Spleen (tissue), 11 donors: ENCODE results near the gene SDK1. TPM values are rescaled to one million over a fixed set of nuclear protein-coding genes. Genes with fewer than 3 reads are reported as not detected.

Experiments
- DNase-seq: peaks from one replicate; pipeline ENCODE4 v3.0.0-alpha.2; 2020
- H3K27ac ChIP-seq, 8 donors: fragments of 200-600 bp; sonication (generic) in 7 of 8; 1 replicate in 4 of 8; 2 replicates in 4 of 8; pipeline versions ENCODE4 v1.5.0 to v1.8.0; 2016 to 2021; ENCODE audit warnings: inconsistent platforms in 4 of 8, mild to moderate bottlenecking in 4 of 8, moderate library complexity in 1 of 8
- H3K27me3 ChIP-seq, 7 donors: fragments of 200-600 bp; sonication (generic) in 6 of 7; replicated peaks in 1 of 7; 1 replicate in 4 of 7; 2 replicates in 3 of 7; pipeline versions ENCODE4 v1.5.0 to v1.8.0; 2016 to 2021; ENCODE audit warnings: inconsistent platforms in 3 of 7, mild to moderate bottlenecking in 1 of 7
- H3K36me3 ChIP-seq, 6 donors: fragments of 200-600 bp; sonication (generic) in 5 of 6; 1 replicate in 4 of 6; 2 replicates in 2 of 6; pipeline versions ENCODE4 v1.5.0 to v1.8.0; 2016 to 2021; ENCODE audit warnings: inconsistent platforms in 2 of 6
- H3K4me1 ChIP-seq, 6 donors: fragments of 200-600 bp; sonication (generic) in 5 of 6; 1 replicate in 3 of 6; 2 replicates in 3 of 6; pipeline versions ENCODE4 v1.5.0 to v1.8.0; 2016 to 2021; ENCODE audit warnings: inconsistent platforms in 3 of 6
- H3K4me3 ChIP-seq, 8 donors: fragments of 200-600 bp; sonication (generic) in 7 of 8; 1 replicate in 4 of 8; 2 replicates in 4 of 8; pipeline versions ENCODE4 v1.5.0 to v1.8.0; 2016 to 2021; ENCODE audit warnings: inconsistent platforms in 4 of 8, mild to moderate bottlenecking in 4 of 8, moderate library complexity in 2 of 8
- H3K9me3 ChIP-seq, 8 donors: fragments of 200-600 bp; sonication (generic) in 7 of 8; 1 replicate in 4 of 8; 2 replicates in 4 of 8; pipeline versions ENCODE4 v1.5.0 to v1.8.0; 2016 to 2021; ENCODE audit warnings: inconsistent platforms in 4 of 8
- CTCF ChIP-seq, 11 experiments: fragments of 200-600 bp in 7 of 11; fragments of 450-650 bp in 4 of 11; sonication (generic) in 4 of 11; IDR thresholded peaks in 8 of 11; conservative IDR thresholded peaks in 3 of 11; 1 replicate in 7 of 11; 2 replicates in 4 of 11; pipeline versions ENCODE4 v1.4.0 to v1.8.0; 2016 to 2021; ENCODE audit warnings: antibody characterized with exemption in 11 of 11, inconsistent platforms in 4 of 11, mild to moderate bottlenecking in 1 of 11
- POLR2A ChIP-seq, 3 donors: fragments of 450-650 bp; IDR thresholded peaks; one replicate each; pipeline ENCODE4 v1.5.1; 2017; ENCODE audit warnings: antibody characterized with exemption in 3 of 3, mild to moderate bottlenecking in 1 of 3
- POLR2AphosphoS5 ChIP-seq, 3 donors: sonication (generic); formaldehyde crosslinking; IDR thresholded peaks; one replicate each; pipeline ENCODE4 v1.5.1; 2017; ENCODE audit warnings: antibody characterized with exemption in 3 of 3
- WGBS, 5 donors: extraction: QIAGEN DNeasy Blood & Tissue Kit in 3 of 5; methylation state at CpG; one replicate each; pipeline versions ENCODE4 v1.1.5 to v1.1.7; 2013 to 2018; 5-methylcytosine and 5-hydroxymethylcytosine counted together
- intact Hi-C: fragments of 100-400 bp; cut with DNase I; formaldehyde crosslinking; loops from one replicate; pipeline ENCODE4 v1.15.0; 2023; ENCODE audit warnings: low total_unique reads
- polyA plus RNA-seq, 3 donors: library from polyadenylated mRNA; stranded (reverse); fragments of 200-250 nt; gene quantifications; one replicate each; pipeline ENCODE4 v1.2.1, GENCODE V29; 2013
- total RNA-seq, 7 donors: library from RNA; depleted of rRNA in 3 of 7; stranded (reverse); fragments of >200 nt in 3 of 7; fragmentation: NEBNext Ultra II Directional in 4 of 7; extraction: Animal tissue kit (Norgen Biotek cat#: 25700) in 4 of 7; gene quantifications; one replicate each; pipeline versions ENCODE4 v1.1.0 to v1.2.1, GENCODE V29; 2016 to 2021
- donor health status: healthy with polysubstance abuse.
- donor health status: DM: no; HTN: no; CAD: no; lungs with moderate emphysema.
- donor health status: DM: no; HTN: no; CAD: no.
- donor health status: Bipolar disorder and iron deficiency.
- donor health status: healthy.
- donor health status: DM: no; HTN: no; CAD: no.
- donor health status: DM: yes; HTN: yes; CAD: no.

The SDK1 gene
- total and polyA plus RNA-seq, 10 donors = 3.2 to 54.1 (median 35.1) TPM

GRCh38 chr7:3757059-3757458 is 456.0 kb downstream of the SDK1 start:
- Histone ChIP-seq H3K27me3 (no peaks in the 10 kb centered on the region), H3K27ac (no peak overlapping the region), H3K36me3 (no peaks in the 10 kb centered on the region), H3K9me3 (no peaks in the 10 kb centered on the region), H3K4me1 (no peaks in the 10 kb centered on the region), H3K4me3 (no peak overlapping the region)
- no peak for TF ChIP-seq POLR2A (IDR thresholded peaks at IDR 0.05)
- no peak for TF ChIP-seq POLR2AphosphoS5 (IDR thresholded peaks at IDR 0.05)
- no peak for TF ChIP-seq CTCF (IDR thresholded peaks at IDR 0.05 in 8 of 11, conservative IDR thresholded peaks at IDR 0.05 in 3 of 11)
- DNase-seq = no peak
- WGBS, 5 donors = 42 to 66% (median 57%) methylated on average over 3 of the region's 3 CpGs
- intact Hi-C loops = no loop called here

- no peak overlapping the region for H3K4me3 ChIP-seq
- no peak for DNase-seq
- no peak for TF ChIP-seq POLR2A (IDR thresholded peaks at IDR 0.05)
- no peak for TF ChIP-seq CTCF (IDR thresholded peaks at IDR 0.05 in 8 of 11, conservative IDR thresholded peaks at IDR 0.05 in 3 of 11)
- TF ChIP-seq POLR2AphosphoS5 (IDR thresholded peaks at IDR 0.05) = no peak
- WGBS, 5 donors = 75 to 87% (median 84%) methylated on average over 5 of the region's 5 CpGs
- H3K36me3 ChIP-seq = no peaks in the 10 kb centered on the region
- H3K27ac ChIP-seq = no peak overlapping the region
- H3K4me1 ChIP-seq = no peaks in the 10 kb centered on the region
- H3K9me3 ChIP-seq = no peaks in the 10 kb centered on the region
- intact Hi-C loops = no loop called here
- peaks cover 0 to 6% (median 0%) of the 10 kb centered on the region in 7 donors for H3K27me3 ChIP-seq
These were observed 459.6 kb downstream of the SDK1 start for GRCh38 chr7:3760651-3761050.

GRCh38 chr7:3762146-3762831 is 461.2 kb downstream of the SDK1 start:
- 78 to 83% (median 81%) methylated on average over 11 of the region's 11 CpGs for WGBS, 5 donors
- Histone ChIP-seq H3K36me3 (no peaks in the 10 kb centered on the region), H3K27me3 (peaks cover 0 to 6% (median 0%) of the 10 kb centered on the region in 7 donors), H3K9me3 (no peaks in the 10 kb centered on the region), H3K27ac (no peak overlapping the region), H3K4me1 (no peaks in the 10 kb centered on the region), H3K4me3 (no peak overlapping the region)
- no peak for DNase-seq
- intact Hi-C loops = no loop called here
- TF ChIP-seq POLR2AphosphoS5 (IDR thresholded peaks at IDR 0.05) (no peak), POLR2A (IDR thresholded peaks at IDR 0.05) (no peak), CTCF (IDR thresholded peaks at IDR 0.05 in 8 of 11, conservative IDR thresholded peaks at IDR 0.05 in 3 of 11) (no peak)

GRCh38 chr7:3767917-3768777 is 467.1 kb downstream of the SDK1 start:
- WGBS, 5 donors = 82 to 91% (median 89%) methylated on average over 9 of the region's 9 CpGs

More at GRCh38 chr7:3767917-3768777, 467.1 kb downstream of the SDK1 start:
- no peaks in the 10 kb centered on the region for H3K36me3 ChIP-seq
- intact Hi-C loops = no loop called here
- no peak overlapping the region for H3K4me3 ChIP-seq
- H3K9me3 ChIP-seq = peaks cover 0 to 5% (median 0%) of the 10 kb centered on the region in 8 donors
- H3K27me3 ChIP-seq = peaks cover 0 to 6% (median 0%) of the 10 kb centered on the region in 7 donors
- TF ChIP-seq POLR2A (IDR thresholded peaks at IDR 0.05) (no peak), CTCF (IDR thresholded peaks at IDR 0.05 in 8 of 11, conservative IDR thresholded peaks at IDR 0.05 in 3 of 11) (no peak), POLR2AphosphoS5 (IDR thresholded peaks at IDR 0.05) (no peak)
- H3K4me1 ChIP-seq = no peaks in the 10 kb centered on the region
- no peak for DNase-seq
- H3K27ac ChIP-seq = no peak overlapping the region
